Measurements from ENCODE around the gene FGF21. TPM values are rescaled to one million over a fixed set of nuclear protein-coding genes. Genes with fewer than 3 reads are reported as not detected.
A peak's percentile ranks its signal among the peaks of the same experiment; 100 is the strongest.

Gene FGF21
- total RNA-seq, 4 donors from 2014 or later, result not detected

DNA sequence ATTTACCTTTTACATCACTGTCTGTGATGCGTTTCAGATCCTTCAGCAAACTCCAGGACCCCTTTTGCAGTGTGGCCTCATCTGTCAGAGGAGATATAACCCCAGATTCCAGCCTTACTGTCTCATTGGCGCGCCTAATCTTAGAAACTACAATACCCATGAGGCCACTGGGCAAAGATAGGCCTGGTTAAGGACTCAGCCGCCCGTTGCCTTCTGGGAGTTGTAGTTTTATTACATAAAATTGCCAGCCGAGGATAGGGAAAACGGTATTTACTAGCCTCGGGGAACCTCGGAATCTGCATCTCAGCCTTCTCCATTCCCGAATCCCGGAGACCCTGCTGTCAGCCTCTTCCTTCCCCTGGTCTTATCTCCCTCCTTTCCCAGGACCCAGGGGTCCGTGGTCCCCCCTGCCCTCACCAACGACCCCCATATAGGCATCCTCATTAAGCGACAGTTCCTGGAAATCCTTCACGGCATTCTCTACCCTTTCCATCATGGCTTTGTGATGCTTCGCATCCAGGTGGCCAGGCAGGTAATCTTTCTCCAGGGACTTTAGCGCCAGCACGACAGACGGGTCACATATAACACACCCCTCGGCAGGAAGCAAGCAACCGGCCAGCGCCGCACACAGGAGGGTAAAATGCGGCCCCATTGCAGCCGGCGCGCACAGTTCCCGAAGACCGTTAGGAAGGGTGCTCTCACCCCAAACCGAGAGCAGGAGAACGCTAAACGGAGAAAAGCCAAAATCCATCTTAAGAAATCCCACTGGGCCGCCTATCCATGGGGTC, 9.9 kb upstream of the FGF21 start:
- TF ChIP-seq EP300 (IDR thresholded peaks at IDR 0.05), result no peak
- TF ChIP-seq POLR2AphosphoS5 (IDR thresholded peaks at IDR 0.05), result no peak
- TF ChIP-seq CTCF (IDR thresholded peaks at IDR 0.05), result no peak
- TF ChIP-seq POLR2A (IDR thresholded peaks at IDR 0.05), result no peak
- 32% methylated on average over 33 of the region's 33 CpGs for WGBS
- DNase-seq (ENCODE audit: low spot score in 2 of 2), result no peak
- H3K4me3 ChIP-seq, result no peak overlapping the region
- peaks cover 8% of the 10 kb centered on the region for H3K36me3 ChIP-seq
- H3K27ac ChIP-seq, result no peak overlapping the region
- no peaks in the 10 kb centered on the region for H3K27me3 ChIP-seq
- H3K9me3 ChIP-seq, result no peaks in the 10 kb centered on the region
- H3K4me1 ChIP-seq, result peaks cover 13% of the 10 kb centered on the region

DNA sequence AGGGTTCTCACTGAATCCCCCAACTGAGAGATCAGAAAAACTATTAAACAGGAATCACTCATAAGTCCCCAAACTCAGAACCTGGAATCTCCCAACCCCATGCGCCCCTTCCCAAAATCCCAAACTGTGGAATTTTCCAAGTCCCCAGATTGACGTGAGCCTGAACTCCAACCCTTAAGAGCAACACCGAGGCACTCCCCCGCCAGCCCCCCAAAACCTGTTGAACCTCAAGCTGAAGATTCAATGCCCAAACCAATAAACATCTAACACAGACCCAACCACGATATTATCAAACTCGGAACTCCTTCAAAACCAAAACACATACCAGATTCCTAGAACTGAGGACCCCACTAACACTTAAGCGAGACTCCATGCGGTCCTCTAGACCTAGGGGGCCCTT, 9.2 kb upstream of the FGF21 start:
- no peak overlapping the region for H3K4me3 ChIP-seq
- TF ChIP-seq CTCF (IDR thresholded peaks at IDR 0.05) (no peak), EP300 (IDR thresholded peaks at IDR 0.05) (no peak), POLR2A (IDR thresholded peaks at IDR 0.05) (no peak), POLR2AphosphoS5 (IDR thresholded peaks at IDR 0.05) (no peak)
- H3K27me3 ChIP-seq, result no peaks in the 10 kb centered on the region
- no peak for DNase-seq (ENCODE audit: low spot score in 2 of 2)
- H3K27ac ChIP-seq, result no peak overlapping the region
- peaks cover 7% of the 10 kb centered on the region for H3K4me1 ChIP-seq
- H3K9me3 ChIP-seq, result no peaks in the 10 kb centered on the region
- 84% methylated on average over 8 of the region's 8 CpGs for WGBS
- H3K36me3 ChIP-seq, result peaks cover 9% of the 10 kb centered on the region

DNA sequence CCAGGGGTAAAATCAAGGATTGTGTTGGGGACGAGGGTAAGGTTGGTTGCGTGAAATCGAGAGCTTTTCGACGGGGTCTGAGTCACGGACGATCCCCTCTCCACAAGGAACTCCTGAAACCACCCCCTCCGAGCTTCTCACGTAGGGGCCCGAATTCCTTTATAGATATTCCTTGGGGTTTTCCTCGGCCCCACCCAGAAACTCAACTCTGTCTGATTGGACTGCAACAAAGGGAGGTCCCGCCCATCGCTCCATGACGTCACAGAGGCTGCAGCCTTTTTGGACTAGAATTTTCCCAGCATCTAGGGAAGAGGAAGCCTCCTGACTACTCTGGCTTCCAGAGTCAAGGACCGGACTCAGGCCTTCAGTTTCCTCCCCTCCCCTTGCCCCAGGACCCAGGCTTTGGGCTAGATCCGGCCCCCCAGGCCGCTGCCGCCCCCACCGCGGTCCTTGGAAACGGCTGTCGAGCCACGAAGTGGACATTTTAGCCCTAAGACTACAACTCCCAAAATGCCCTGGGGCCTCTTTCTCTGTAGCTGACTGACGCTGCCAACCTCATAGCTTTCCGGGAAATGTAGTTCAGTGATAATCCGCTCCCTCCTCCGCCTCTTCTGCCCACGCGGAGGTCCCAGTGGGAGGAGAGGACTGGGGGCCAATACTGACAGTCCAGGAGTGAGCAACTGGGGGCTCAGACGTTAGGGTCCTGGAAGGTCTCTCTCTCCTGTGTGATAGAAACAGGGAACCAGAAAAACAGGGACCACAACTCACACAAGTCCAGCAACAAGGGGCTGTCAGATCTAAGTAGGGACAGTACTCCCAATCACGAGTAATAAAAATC, 8.4 kb upstream of the FGF21 start, which contains the start of gene IZUMO1:
Gene IZUMO1 (minus strand): TSS at position 172 of the 838 bp plus-strand sequence. CDS start 1,050 bp downstream, outside the sequence.
- TF ChIP-seq POLR2AphosphoS5 (IDR thresholded peaks at IDR 0.05), result no peak
- no peak for TF ChIP-seq POLR2A (IDR thresholded peaks at IDR 0.05)
- no peak for TF ChIP-seq EP300 (IDR thresholded peaks at IDR 0.05)
- H3K4me1 ChIP-seq, result peaks cover 4% of the 10 kb centered on the region
- no peaks in the 10 kb centered on the region for H3K27me3 ChIP-seq
- 30% methylated on average over 27 of the region's 31 CpGs for WGBS
- H3K9me3 ChIP-seq, result no peaks in the 10 kb centered on the region
- peak in 1 of 2 donors; percentile 83 for DNase-seq (ENCODE audit: low spot score in 2 of 2)
- H3K27ac ChIP-seq, result peak within 1 kb of the TSS; percentile 52
- H3K4me3 ChIP-seq, result peak within 1 kb of the TSS; percentile 34
- H3K36me3 ChIP-seq, result peaks cover 9% of the 10 kb centered on the region

GRCh38 chr19:48749571-48750198, 5.6 kb upstream of the FGF21 start:
- Histone ChIP-seq H3K4me1 (peaks cover 19% of the 10 kb centered on the region), H3K36me3 (peaks cover 9% of the 10 kb centered on the region), H3K27me3 (no peaks in the 10 kb centered on the region), H3K4me3 (no peak overlapping the region), H3K27ac (no peak overlapping the region), H3K9me3 (no peaks in the 10 kb centered on the region)
- TF ChIP-seq CTCF (IDR thresholded peaks at IDR 0.05) (no peak), EP300 (IDR thresholded peaks at IDR 0.05) (no peak), POLR2A (IDR thresholded peaks at IDR 0.05) (no peak), POLR2AphosphoS5 (IDR thresholded peaks at IDR 0.05) (no peak)
- WGBS, result 72% methylated on average over 4 of the region's 4 CpGs
- no peak for DNase-seq (ENCODE audit: low spot score in 2 of 2)

DNA sequence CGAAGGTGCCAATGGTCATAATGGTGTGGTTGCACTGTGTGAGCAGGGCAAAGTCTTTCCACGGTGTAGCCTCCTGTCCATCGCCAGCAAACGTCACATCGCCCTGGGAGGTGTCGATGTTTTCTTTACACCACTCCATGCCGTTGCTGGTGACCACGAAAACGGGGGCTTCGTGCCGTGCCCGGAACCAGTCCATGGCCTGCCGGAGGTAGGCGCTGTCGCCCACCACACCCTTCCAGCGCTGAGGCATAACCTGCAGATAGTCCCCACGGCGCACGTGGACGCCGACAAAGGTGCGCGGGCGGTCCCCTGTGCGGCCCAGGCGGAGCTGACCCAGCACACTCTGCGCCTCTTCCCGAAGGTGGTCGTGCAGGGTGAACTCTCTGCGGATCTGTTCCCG, 5.0 kb upstream of the FGF21 start:
- Histone ChIP-seq H3K4me3 (no peak overlapping the region), H3K27ac (no peak overlapping the region), H3K9me3 (no peaks in the 10 kb centered on the region), H3K27me3 (no peaks in the 10 kb centered on the region), H3K4me1 (peaks cover 19% of the 10 kb centered on the region), H3K36me3 (peaks cover 9% of the 10 kb centered on the region)
- no peak for TF ChIP-seq CTCF (IDR thresholded peaks at IDR 0.05)
- TF ChIP-seq POLR2AphosphoS5 (IDR thresholded peaks at IDR 0.05), result no peak
- TF ChIP-seq POLR2A (IDR thresholded peaks at IDR 0.05), result no peak
- no peak for TF ChIP-seq EP300 (IDR thresholded peaks at IDR 0.05)
- DNase-seq (ENCODE audit: low spot score in 2 of 2), result no peak
- 91% methylated on average over 20 of the region's 31 CpGs for WGBS
